HepG2 (cell line): ENCODE data around the gene ABHD1. TPM values are rescaled to one million over a fixed set of nuclear protein-coding genes. Genes with fewer than 3 reads are reported as not detected.

ENCODE experiments used
- CENPT ChIP-seq: sonication (generic); formaldehyde crosslinking; IDR thresholded peaks from 2 replicates; pipeline ENCODE4 v1.8.0; 2022; ENCODE audit warnings: low read depth, mild to moderate bottlenecking, moderate library complexity, missing genetic modification reagents
- GATAD2A ChIP-seq: IDR thresholded peaks from 2 replicates; pipeline ENCODE4 v1.6.1; 2016
- RFXAP ChIP-seq: sonication (generic); formaldehyde crosslinking; IDR thresholded peaks from 2 replicates; pipeline ENCODE4 v1.4.0; 2020; ENCODE audit warnings: missing genetic modification reagents, borderline replicate concordance
- TEAD2 ChIP-seq: sonication (generic); formaldehyde crosslinking; IDR thresholded peaks from 2 replicates; pipeline ENCODE4 v1.9.0; 2021; ENCODE audit warnings: missing genetic modification reagents
- ZSCAN12 ChIP-seq: sonication (generic); formaldehyde crosslinking; IDR thresholded peaks from 2 replicates; pipeline ENCODE4 v1.9.0; 2021; ENCODE audit warnings: mild to moderate bottlenecking, missing genetic modification reagents
- polyA plus RNA-seq, 8 experiments: library from polyadenylated mRNA; depleted of rRNA in 3 of 8; stranded (reverse) in 7 of 8; unstranded in 1 of 8; fragments of >200 nt; fragmentation: Illumina TruSeq in 4 of 8; extraction: Trizol in 4 of 8; gene quantifications; 2 replicates each; pipeline versions ENCODE4 v1.2.1 to v1.2.3, GENCODE V29; 2011 to 2016; ENCODE audit warnings: low read depth in 4 of 8, missing spikeins in 1 of 8, mixed read lengths in 1 of 8; ENCODE audit not compliant: insufficient read depth in 1 of 8
- total RNA-seq, 5 experiments: library from RNA; depleted of rRNA; stranded (reverse); fragments of >200 nt; fragmentation: Illumina TruSeq; extraction: Trizol; gene quantifications; 2 replicates each; pipeline ENCODE4 v1.2.3, GENCODE V29; 2016; ENCODE audit warnings: low read depth in 1 of 5
- TF ChIP-seq, protein P1 (sequence below): sonication (generic); formaldehyde crosslinking; IDR thresholded peaks from 2 replicates; pipeline ENCODE4 v1.4.0; 2020; ENCODE audit warnings: missing genetic modification reagents, borderline replicate concordance
- TF ChIP-seq, protein P2 (sequence below), 2 experiments: sonication (generic) in 1 of 2; formaldehyde crosslinking in 1 of 2; IDR thresholded peaks; 2 replicates each; pipeline versions ENCODE4 v1.5.1 to v1.6.1; 2011 to 2020; ENCODE audit warnings: borderline replicate concordance in 1 of 2, low read depth in 1 of 2, low read length in 1 of 2, mild to moderate bottlenecking in 1 of 2, missing genetic modification reagents in 1 of 2, moderate library complexity in 1 of 2
- TF ChIP-seq, protein P3 (sequence below): sonication (generic); formaldehyde crosslinking; IDR thresholded peaks from 2 replicates; pipeline ENCODE4 v1.5.0; 2020; ENCODE audit warnings: mild to moderate bottlenecking, missing genetic modification reagents, borderline replicate concordance
- TF ChIP-seq, protein P4 (sequence below): sonication (generic); formaldehyde crosslinking; IDR thresholded peaks from 2 replicates; pipeline ENCODE4 v1.8.1; 2023; ENCODE audit warnings: mild to moderate bottlenecking, inconsistent platforms, moderate library complexity, missing genetic modification reagents, borderline replicate concordance
- TF ChIP-seq, protein P5 (sequence below): sonication (generic); formaldehyde crosslinking; IDR thresholded peaks from 2 replicates; pipeline ENCODE4 v1.5.0; 2020; ENCODE audit warnings: mild to moderate bottlenecking, low read depth, missing genetic modification reagents, borderline replicate concordance
- TF ChIP-seq, protein P6 (sequence below): sonication (generic); formaldehyde crosslinking; IDR thresholded peaks from 2 replicates; pipeline ENCODE4 v1.4.0; 2020; ENCODE audit warnings: mild to moderate bottlenecking, missing genetic modification reagents

The ABHD1 gene
- total and polyA plus RNA-seq, 2 of the 13 experiments (the other 11 are each of a cell fraction or from before 2014, with no cell fraction given) = 0.04 to 0.81 TPM

DNA sequence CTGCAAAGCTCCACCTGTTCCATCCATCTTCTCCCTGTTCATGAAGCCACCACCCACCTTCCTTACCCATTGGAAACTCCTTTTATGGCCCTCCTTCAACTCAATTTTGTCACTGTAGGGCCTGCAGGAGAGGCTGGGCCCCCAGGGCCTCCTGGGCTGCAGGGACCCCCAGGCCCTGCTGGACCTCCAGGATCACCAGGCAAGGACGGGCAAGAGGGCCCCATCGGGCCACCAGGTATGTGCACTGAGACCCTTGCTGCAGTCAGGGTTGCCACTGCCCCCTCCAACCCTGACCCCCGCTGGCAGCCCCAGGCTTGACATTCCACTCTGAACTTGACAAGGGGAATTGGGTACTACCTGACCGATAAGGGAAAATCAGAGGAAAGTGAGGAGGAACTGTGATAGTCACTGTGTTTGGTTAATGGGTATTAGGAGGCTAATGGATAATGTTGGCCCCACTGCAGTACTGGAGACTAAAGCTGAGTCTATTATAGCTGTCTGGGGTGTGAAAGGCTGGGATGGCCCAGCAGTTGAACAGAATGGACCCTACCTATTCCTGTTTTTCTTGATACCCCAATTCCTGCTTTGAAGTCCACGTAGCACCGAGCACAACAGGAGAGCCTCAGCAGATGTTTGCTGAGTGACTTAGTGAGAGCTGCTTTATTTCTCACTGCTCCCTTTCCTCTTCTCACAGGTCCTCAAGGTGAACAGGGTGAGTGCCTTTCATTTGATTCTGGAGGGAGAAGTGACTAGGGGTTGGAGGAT lies 39.1 kb upstream of the ABHD1 start (continued):
- TF ChIP-seq, protein P1, sequence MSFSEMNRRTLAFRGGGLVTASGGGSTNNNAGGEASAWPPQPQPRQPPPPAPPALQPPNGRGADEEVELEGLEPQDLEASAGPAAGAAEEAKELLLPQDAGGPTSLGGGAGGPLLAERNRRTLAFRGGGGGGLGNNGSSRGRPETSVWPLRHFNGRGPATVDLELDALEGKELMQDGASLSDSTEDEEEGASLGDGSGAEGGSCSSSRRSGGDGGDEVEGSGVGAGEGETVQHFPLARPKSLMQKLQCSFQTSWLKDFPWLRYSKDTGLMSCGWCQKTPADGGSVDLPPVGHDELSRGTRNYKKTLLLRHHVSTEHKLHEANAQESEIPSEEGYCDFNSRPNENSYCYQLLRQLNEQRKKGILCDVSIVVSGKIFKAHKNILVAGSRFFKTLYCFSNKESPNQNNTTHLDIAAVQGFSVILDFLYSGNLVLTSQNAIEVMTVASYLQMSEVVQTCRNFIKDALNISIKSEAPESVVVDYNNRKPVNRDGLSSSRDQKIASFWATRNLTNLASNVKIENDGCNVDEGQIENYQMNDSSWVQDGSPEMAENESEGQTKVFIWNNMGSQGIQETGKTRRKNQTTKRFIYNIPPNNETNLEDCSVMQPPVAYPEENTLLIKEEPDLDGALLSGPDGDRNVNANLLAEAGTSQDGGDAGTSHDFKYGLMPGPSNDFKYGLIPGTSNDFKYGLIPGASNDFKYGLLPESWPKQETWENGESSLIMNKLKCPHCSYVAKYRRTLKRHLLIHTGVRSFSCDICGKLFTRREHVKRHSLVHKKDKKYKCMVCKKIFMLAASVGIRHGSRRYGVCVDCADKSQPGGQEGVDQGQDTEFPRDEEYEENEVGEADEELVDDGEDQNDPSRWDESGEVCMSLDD (CRISPR knock-in tag) = no peak
- TF ChIP-seq TEAD2 (CRISPR knock-in tag) = no peak
- TF ChIP-seq, protein P2, sequence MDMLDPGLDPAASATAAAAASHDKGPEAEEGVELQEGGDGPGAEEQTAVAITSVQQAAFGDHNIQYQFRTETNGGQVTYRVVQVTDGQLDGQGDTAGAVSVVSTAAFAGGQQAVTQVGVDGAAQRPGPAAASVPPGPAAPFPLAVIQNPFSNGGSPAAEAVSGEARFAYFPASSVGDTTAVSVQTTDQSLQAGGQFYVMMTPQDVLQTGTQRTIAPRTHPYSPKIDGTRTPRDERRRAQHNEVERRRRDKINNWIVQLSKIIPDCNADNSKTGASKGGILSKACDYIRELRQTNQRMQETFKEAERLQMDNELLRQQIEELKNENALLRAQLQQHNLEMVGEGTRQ (IDR thresholded peaks at IDR 0.05; ENCODE audit: low read depth, low read length) = no peak
- TF ChIP-seq, protein P2 (CRISPR knock-in tag; IDR thresholded peaks at IDR 0.05; ENCODE audit: borderline replicate concordance) = no peak
- TF ChIP-seq RFXAP (CRISPR knock-in tag) = 0 out of 2 replicates have a peak, but pooled peaks have one; percentile 4
- TF ChIP-seq CENPT = no peak
- TF ChIP-seq, protein P3, sequence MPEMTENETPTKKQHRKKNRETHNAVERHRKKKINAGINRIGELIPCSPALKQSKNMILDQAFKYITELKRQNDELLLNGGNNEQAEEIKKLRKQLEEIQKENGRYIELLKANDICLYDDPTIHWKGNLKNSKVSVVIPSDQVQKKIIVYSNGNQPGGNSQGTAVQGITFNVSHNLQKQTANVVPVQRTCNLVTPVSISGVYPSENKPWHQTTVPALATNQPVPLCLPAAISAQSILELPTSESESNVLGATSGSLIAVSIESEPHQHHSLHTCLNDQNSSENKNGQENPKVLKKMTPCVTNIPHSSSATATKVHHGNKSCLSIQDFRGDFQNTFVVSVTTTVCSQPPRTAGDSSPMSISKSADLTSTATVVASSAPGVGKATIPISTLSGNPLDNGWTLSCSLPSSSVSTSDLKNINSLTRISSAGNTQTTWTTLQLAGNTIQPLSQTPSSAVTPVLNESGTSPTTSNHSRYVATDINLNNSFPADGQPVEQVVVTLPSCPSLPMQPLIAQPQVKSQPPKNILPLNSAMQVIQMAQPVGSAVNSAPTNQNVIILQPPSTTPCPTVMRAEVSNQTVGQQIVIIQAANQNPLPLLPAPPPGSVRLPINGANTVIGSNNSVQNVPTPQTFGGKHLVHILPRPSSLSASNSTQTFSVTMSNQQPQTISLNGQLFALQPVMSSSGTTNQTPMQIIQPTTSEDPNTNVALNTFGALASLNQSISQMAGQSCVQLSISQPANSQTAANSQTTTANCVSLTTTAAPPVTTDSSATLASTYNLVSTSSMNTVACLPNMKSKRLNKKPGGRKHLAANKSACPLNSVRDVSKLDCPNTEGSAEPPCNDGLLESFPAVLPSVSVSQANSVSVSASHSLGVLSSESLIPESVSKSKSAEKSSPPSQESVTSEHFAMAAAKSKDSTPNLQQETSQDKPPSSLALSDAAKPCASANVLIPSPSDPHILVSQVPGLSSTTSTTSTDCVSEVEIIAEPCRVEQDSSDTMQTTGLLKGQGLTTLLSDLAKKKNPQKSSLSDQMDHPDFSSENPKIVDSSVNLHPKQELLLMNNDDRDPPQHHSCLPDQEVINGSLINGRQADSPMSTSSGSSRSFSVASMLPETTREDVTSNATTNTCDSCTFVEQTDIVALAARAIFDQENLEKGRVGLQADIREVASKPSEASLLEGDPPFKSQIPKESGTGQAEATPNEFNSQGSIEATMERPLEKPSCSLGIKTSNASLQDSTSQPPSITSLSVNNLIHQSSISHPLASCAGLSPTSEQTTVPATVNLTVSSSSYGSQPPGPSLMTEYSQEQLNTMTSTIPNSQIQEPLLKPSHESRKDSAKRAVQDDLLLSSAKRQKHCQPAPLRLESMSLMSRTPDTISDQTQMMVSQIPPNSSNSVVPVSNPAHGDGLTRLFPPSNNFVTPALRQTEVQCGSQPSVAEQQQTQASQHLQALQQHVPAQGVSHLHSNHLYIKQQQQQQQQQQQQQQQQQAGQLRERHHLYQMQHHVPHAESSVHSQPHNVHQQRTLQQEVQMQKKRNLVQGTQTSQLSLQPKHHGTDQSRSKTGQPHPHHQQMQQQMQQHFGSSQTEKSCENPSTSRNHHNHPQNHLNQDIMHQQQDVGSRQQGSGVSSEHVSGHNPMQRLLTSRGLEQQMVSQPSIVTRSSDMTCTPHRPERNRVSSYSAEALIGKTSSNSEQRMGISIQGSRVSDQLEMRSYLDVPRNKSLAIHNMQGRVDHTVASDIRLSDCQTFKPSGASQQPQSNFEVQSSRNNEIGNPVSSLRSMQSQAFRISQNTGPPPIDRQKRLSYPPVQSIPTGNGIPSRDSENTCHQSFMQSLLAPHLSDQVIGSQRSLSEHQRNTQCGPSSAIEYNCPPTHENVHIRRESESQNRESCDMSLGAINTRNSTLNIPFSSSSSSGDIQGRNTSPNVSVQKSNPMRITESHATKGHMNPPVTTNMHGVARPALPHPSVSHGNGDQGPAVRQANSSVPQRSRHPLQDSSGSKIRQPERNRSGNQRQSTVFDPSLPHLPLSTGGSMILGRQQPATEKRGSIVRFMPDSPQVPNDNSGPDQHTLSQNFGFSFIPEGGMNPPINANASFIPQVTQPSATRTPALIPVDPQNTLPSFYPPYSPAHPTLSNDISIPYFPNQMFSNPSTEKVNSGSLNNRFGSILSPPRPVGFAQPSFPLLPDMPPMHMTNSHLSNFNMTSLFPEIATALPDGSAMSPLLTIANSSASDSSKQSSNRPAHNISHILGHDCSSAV (CRISPR knock-in tag) = no peak
- TF ChIP-seq, protein P4, sequence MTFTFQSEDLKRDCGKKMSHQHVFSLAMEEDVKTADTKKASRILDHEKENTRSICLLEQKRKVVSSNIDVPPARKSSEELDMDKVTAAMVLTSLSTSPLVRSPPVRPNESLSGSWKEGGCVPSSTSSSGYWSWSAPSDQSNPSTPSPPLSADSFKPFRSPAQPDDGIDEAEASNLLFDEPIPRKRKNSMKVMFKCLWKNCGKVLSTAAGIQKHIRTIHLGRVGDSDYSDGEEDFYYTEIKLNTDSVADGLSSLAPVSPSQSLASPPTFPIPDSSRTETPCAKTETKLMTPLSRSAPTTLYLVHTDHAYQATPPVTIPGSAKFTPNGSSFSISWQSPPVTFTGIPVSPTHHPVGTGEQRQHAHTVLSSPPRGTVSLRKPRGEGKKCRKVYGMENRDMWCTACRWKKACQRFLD = no peak
- TF ChIP-seq, protein P5, sequence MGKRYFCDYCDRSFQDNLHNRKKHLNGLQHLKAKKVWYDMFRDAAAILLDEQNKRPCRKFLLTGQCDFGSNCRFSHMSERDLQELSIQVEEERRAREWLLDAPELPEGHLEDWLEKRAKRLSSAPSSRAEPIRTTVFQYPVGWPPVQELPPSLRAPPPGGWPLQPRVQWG (CRISPR knock-in tag) = no peak
- no peak for TF ChIP-seq ZSCAN12
- TF ChIP-seq GATAD2A (CRISPR knock-in tag) = 0 out of 2 replicates have a peak, but pooled peaks have one; percentile 5
- TF ChIP-seq, protein P6, sequence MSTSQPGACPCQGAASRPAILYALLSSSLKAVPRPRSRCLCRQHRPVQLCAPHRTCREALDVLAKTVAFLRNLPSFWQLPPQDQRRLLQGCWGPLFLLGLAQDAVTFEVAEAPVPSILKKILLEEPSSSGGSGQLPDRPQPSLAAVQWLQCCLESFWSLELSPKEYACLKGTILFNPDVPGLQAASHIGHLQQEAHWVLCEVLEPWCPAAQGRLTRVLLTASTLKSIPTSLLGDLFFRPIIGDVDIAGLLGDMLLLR (CRISPR knock-in tag) = no peak
